AG04450 (cell line): ENCODE results near the gene COQ3. TPM values are rescaled to one million over a fixed set of nuclear protein-coding genes. Genes with fewer than 3 reads are reported as not detected.
"Not testable (repeated sequence)": the region's sequence is repeated elsewhere in the genome, so short reads cannot be mapped to it uniquely, and the experiment has no call there.

Source experiments
- CTCF ChIA-PET: fragments of 300-600, 350-600 bp; formaldehyde crosslinking; extraction: SDS; loops from one replicate; lab custom pipeline; 2022; ENCODE audit warnings: antibody characterized with exemption, inconsistent platforms; lab: Charles Lee
- POLR2A ChIA-PET: fragments of 350-600 bp; formaldehyde crosslinking; extraction: SDS; loops from one replicate; lab custom pipeline; 2021; ENCODE audit warnings: antibody characterized with exemption, inconsistent platforms; lab: Yijun Ruan, JAX
- DNase-seq: peaks from one replicate; pipeline ENCODE4 v3.0.0-alpha.2; 2011; ENCODE audit warnings: low read depth, low spot score
- H3K27ac ChIP-seq: one replicate; pipeline ENCODE4 v1.5.1; 2012; ENCODE audit warnings: low read depth, low read length, control low read depth
- H3K27me3 ChIP-seq: one replicate; pipeline ENCODE4 v1.6.0; 2012; ENCODE audit warnings: low read length; ENCODE audit not compliant: control insufficient read depth, insufficient read depth
- H3K4me3 ChIP-seq: 2 replicates; pipeline ENCODE4 v1.5.1; 2011; ENCODE audit warnings: mild to moderate bottlenecking, low read depth, low read length, control low read depth
- H3K9me3 ChIP-seq: 2 replicates; pipeline ENCODE4 v1.5.1; 2012; ENCODE audit warnings: low read length; ENCODE audit not compliant: control insufficient read depth, insufficient read depth
- polyA plus RNA-seq: library from polyadenylated mRNA; depleted of rRNA; stranded (reverse); fragments of >200 nt; gene quantifications from 2 replicates; pipeline ENCODE4 v1.2.3, GENCODE V29; 2011
- TF ChIP-seq, protein P1 (sequence below): IDR thresholded peaks from 2 replicates; pipeline ENCODE4 v1.5.1; 2011; ENCODE audit warnings: low read depth, low read length, control low read depth, inconsistent platforms

Gene COQ3
- polyA plus RNA-seq, 1 experiment = 11.0 TPM

DNA sequence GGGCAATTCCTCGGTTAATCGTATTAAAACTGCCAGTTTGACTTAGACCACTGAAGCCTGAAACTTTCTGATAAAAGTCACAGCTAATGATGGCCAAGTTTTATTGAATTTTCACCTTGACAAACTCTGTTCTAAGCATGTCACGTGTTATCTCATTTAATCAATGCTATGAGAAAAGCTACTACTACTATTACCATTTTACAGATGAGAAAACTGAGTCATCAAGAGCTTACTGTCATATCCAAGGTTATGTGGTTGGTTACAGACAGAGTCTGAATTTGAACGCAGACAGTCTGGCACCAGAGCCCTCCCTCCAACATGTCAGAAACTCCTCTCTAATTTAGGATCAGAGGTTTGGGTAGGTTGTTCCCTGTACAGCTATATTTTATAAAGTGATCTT is 48.8 kb downstream of the COQ3 start:
- POLR2A ChIA-PET = interaction anchor here (0.6 kb wide), 1 partner anchor 166 kb away, joined by 3 read pairs; no protein-coding TSS in a partner anchor
- no peak overlapping the region for H3K27ac ChIP-seq
- H3K4me3 ChIP-seq = no peak overlapping the region
- DNase-seq = no peak
- CTCF ChIA-PET = interaction anchor here (0.9 to 6.7 kb wide), 5 partner anchors 11 to 401 kb away, joined by 3 to 71 read pairs (median 4); no protein-coding TSS in a partner anchor
- H3K27me3 ChIP-seq = no peaks in the 10 kb centered on the region
- H3K9me3 ChIP-seq = no peaks in the 10 kb centered on the region; the same call in 1 of the 2 replicates
- TF ChIP-seq, protein P1, sequence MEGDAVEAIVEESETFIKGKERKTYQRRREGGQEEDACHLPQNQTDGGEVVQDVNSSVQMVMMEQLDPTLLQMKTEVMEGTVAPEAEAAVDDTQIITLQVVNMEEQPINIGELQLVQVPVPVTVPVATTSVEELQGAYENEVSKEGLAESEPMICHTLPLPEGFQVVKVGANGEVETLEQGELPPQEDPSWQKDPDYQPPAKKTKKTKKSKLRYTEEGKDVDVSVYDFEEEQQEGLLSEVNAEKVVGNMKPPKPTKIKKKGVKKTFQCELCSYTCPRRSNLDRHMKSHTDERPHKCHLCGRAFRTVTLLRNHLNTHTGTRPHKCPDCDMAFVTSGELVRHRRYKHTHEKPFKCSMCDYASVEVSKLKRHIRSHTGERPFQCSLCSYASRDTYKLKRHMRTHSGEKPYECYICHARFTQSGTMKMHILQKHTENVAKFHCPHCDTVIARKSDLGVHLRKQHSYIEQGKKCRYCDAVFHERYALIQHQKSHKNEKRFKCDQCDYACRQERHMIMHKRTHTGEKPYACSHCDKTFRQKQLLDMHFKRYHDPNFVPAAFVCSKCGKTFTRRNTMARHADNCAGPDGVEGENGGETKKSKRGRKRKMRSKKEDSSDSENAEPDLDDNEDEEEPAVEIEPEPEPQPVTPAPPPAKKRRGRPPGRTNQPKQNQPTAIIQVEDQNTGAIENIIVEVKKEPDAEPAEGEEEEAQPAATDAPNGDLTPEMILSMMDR = no peak

GRCh38 chr6:99344289-99344688 is 49.7 kb downstream of the COQ3 start:
- Histone ChIP-seq H3K27me3 (no peaks in the 10 kb centered on the region), H3K27ac (no peak overlapping the region), H3K9me3 (no peaks in the 10 kb centered on the region; the same call in 1 of the 2 replicates), H3K4me3 (no peak overlapping the region)
- POLR2A ChIA-PET = no interaction called here
- CTCF ChIA-PET = interaction anchor here (1.7 to 6.7 kb wide), 3 partner anchors 10 to 82 kb away, joined by 4 to 71 read pairs (median 36); no protein-coding TSS in a partner anchor
- peak; percentile 11 for DNase-seq
- TF ChIP-seq, protein P1 = no peak

- POLR2A ChIA-PET = no interaction called here
- Histone ChIP-seq H3K27ac (no peak overlapping the region), H3K27me3 (no peaks in the 10 kb centered on the region), H3K9me3 (no peaks in the 10 kb centered on the region), H3K4me3 (no peak overlapping the region)
- TF ChIP-seq, protein P1 = no peak
- no peak for DNase-seq
- CTCF ChIA-PET = interaction anchor here (0.6 to 6.7 kb wide), 4 partner anchors 7 to 617 kb away, joined by 3 to 71 read pairs (median 20); no protein-coding TSS in a partner anchor
Observed at GRCh38 chr6:99341862-99342455, 52.0 kb downstream of the COQ3 start.

DNA sequence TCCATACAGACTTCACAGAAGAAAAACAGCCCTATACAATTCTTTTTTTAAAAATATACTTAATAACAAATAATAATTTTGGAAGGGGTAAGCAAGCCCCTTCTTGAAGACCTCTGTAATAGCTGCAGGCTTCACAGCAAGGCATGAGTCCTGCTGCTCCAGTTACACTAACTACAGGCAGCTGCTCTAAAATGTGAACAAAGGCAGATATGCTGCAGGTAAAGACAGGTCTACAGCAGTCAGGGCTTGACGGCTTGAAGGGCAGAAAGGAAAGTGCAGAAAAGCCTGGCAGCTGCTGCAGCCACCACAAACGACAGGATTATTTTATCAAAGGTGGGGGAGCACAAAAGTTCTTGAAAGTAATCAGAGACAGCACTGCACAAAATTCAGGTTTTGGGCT is 55.8 kb downstream of the COQ3 start:
- TF ChIP-seq, protein P1 = no peak
- CTCF ChIA-PET = interaction anchor here (0.9 to 1.7 kb wide), 3 partner anchors 8 to 88 kb away, joined by 3 to 12 read pairs (median 4); no protein-coding TSS in a partner anchor
- DNase-seq = no peak
- POLR2A ChIA-PET = interaction anchor here (0.7 kb wide), 1 partner anchor 65 kb away, joined by 3 read pairs; no protein-coding TSS in a partner anchor
- H3K27me3 ChIP-seq = no peaks in the 10 kb centered on the region
- H3K4me3 ChIP-seq = no peak overlapping the region
- no peak overlapping the region for H3K27ac ChIP-seq
- no peaks in the 10 kb centered on the region for H3K9me3 ChIP-seq

- DNase-seq, H3K27ac ChIP-seq, H3K4me3 ChIP-seq, H3K27me3 ChIP-seq, POLR2A ChIA-PET, H3K9me3 ChIP-seq: not testable (repeated sequence)
- CTCF ChIA-PET = interaction anchor here (0.6 to 1.5 kb wide), 9 partner anchors 14 to 487 kb away, joined by 3 to 8 read pairs (median 6); partner anchors contain the start of gene COQ3
Observed at GRCh38 chr6:99335298-99335697, 58.7 kb downstream of the COQ3 start.
